SK-N-SH (cell line): ENCODE data around the gene RBMS3. TPM values are rescaled to one million over a fixed set of nuclear protein-coding genes. Genes with fewer than 3 reads are reported as not detected.
A peak's percentile ranks its signal among the peaks of the same experiment; 100 is the strongest.

Source experiments
- CTCF ChIA-PET: fragments of 300-600, 350-600 bp; formaldehyde crosslinking; extraction: SDS; loops from one replicate; lab custom pipeline; 2021; lab: Yijun Ruan, JAX
- POLR2A ChIA-PET: fragments of 350-600 bp; sonication (Branson Sonifier 250); formaldehyde crosslinking; extraction: SDS; loops from one replicate; lab custom pipeline; 2020; ENCODE audit warnings: antibody characterized with exemption, inconsistent platforms; lab: Yijun Ruan, JAX
- DNase-seq: peaks from one replicate; pipeline ENCODE4 v3.0.0; 2012
- H2AFZ ChIP-seq: fragments of 200-600 bp; sonication (generic); 2 replicates; pipeline ENCODE4 v1.8.1; 2016; ENCODE audit warnings: antibody characterized with exemption, mild to moderate bottlenecking, low read depth
- H3F3A ChIP-seq: fragments of 200-600 bp; sonication (generic); replicated peaks from 2 replicates; pipeline ENCODE3; 2016; ENCODE audit warnings: antibody characterized with exemption, mild to moderate bottlenecking; ENCODE audit not compliant: insufficient read depth
- H3K27ac ChIP-seq, 2 experiments: fragments of 200-500 bp in 1 of 2; fragments of 200-600 bp in 1 of 2; sonication (Bioruptor generic) in 1 of 2; sonication (generic), shearing (Covaris generic) in 1 of 2; 2 replicates each; pipeline versions ENCODE4 v1.5.1 to v1.6.1; 2014 to 2016; ENCODE audit warnings: low read depth in 2 of 2, inconsistent platforms in 1 of 2, low read length in 1 of 2, mild to moderate bottlenecking in 1 of 2, mixed read lengths in 1 of 2
- H3K27me3 ChIP-seq: fragments of 200-600 bp; sonication (generic), shearing (Covaris generic); 2 replicates; pipeline ENCODE4 v1.6.1; 2016; ENCODE audit warnings: mixed run types; ENCODE audit not compliant: insufficient read depth
- H3K36me3 ChIP-seq, 2 experiments: fragments of 200-500 bp in 1 of 2; fragments of 200-600 bp in 1 of 2; sonication (Bioruptor generic) in 1 of 2; sonication (generic) in 1 of 2; replicated peaks in 1 of 2; 2 replicates each; pipeline versions ENCODE3 to v1.5.1; 2014 to 2016; ENCODE audit warnings: low read length in 1 of 2, mild to moderate bottlenecking in 1 of 2; ENCODE audit not compliant: insufficient read depth in 2 of 2, control insufficient read depth in 1 of 2
- H3K4me1 ChIP-seq, 2 experiments: fragments of 200-500 bp in 1 of 2; fragments of 200-600 bp in 1 of 2; sonication (Bioruptor generic) in 1 of 2; sonication (generic), shearing (Covaris generic) in 1 of 2; 2 replicates each; pipeline versions ENCODE4 v1.5.1 to v1.6.1; 2014 to 2016; ENCODE audit warnings: low read depth in 1 of 2, low read length in 1 of 2, mixed run types in 1 of 2; ENCODE audit not compliant: insufficient read depth in 2 of 2, control insufficient read depth in 1 of 2
- H3K4me2 ChIP-seq: fragments of 200-600 bp; sonication (generic), shearing (Covaris generic); 2 replicates; pipeline ENCODE4 v1.6.1; 2017; ENCODE audit warnings: mixed run types
- H3K4me3 ChIP-seq, 2 experiments: fragments of 200-500 bp in 1 of 2; fragments of 200-600 bp in 1 of 2; sonication (Bioruptor generic) in 1 of 2; sonication (generic), shearing (Covaris generic) in 1 of 2; 2 replicates each; pipeline versions ENCODE4 v1.5.1 to v1.8.1; 2014 to 2016; ENCODE audit warnings: low read depth in 2 of 2, inconsistent platforms in 1 of 2, low read length in 1 of 2, mild to moderate bottlenecking in 1 of 2, mixed read lengths in 1 of 2, moderate library complexity in 1 of 2
- H3K79me2 ChIP-seq: fragments of 200-600 bp; sonication (generic); 2 replicates; pipeline ENCODE4 v1.8.1; 2017; ENCODE audit warnings: mild to moderate bottlenecking; ENCODE audit not compliant: insufficient read depth
- H3K9ac ChIP-seq: fragments of 200-600 bp; sonication (generic); 2 replicates; pipeline ENCODE4 v1.6.1; 2017; ENCODE audit warnings: mixed run types
- H3K9me2 ChIP-seq: fragments of 200-600 bp; sonication (generic); 2 replicates; pipeline ENCODE4 v1.6.1; 2017; ENCODE audit warnings: mixed run types
- H3K9me3 ChIP-seq: fragments of 200-600 bp; sonication (generic); 2 replicates; pipeline ENCODE4 v1.6.1; 2017; ENCODE audit warnings: mixed run types, mild to moderate bottlenecking, moderate library complexity
- H4K20me1 ChIP-seq: fragments of 200-600 bp; sonication (generic); 2 replicates; pipeline ENCODE4 v1.6.1; 2017; ENCODE audit warnings: mild to moderate bottlenecking, mixed run types; ENCODE audit not compliant: insufficient read depth
- EZH2phosphoT487 ChIP-seq: fragments of 200-600 bp; sonication (generic); IDR thresholded peaks from 2 replicates; pipeline ENCODE4 v1.6.1; 2017; ENCODE audit warnings: low read depth, mixed run types, mild to moderate bottlenecking, antibody characterized with exemption, moderate library complexity, borderline replicate concordance
- FOXM1 ChIP-seq: IDR thresholded peaks from 2 replicates; pipeline ENCODE4 v1.4.0; 2012; ENCODE audit warnings: low read depth, mild to moderate bottlenecking
- GATA2 ChIP-seq: sonication (generic); formaldehyde crosslinking; IDR thresholded peaks from 2 replicates; pipeline ENCODE4 v1.5.0; 2020; ENCODE audit warnings: mild to moderate bottlenecking, missing genetic modification reagents
- MAX ChIP-seq: IDR thresholded peaks from 2 replicates; pipeline ENCODE4 v1.4.0; 2012; ENCODE audit warnings: low read depth
- MEF2A ChIP-seq: IDR thresholded peaks from 2 replicates; pipeline ENCODE4 v1.4.0; 2012; ENCODE audit warnings: low read depth, borderline replicate concordance
- NFIC ChIP-seq: IDR thresholded peaks from 2 replicates; pipeline ENCODE4 v1.4.0; 2012; ENCODE audit warnings: borderline replicate concordance
- NRF1 ChIP-seq: IDR thresholded peaks from 2 replicates; pipeline ENCODE4 v1.6.1; 2012; ENCODE audit warnings: low read depth, mild to moderate bottlenecking, low read length
- PBX3 ChIP-seq: IDR thresholded peaks from 2 replicates; pipeline ENCODE4; 2012
- POLR2AphosphoS5 ChIP-seq: IDR thresholded peaks from 2 replicates; pipeline ENCODE4 v1.6.1; 2012; ENCODE audit warnings: low read depth, low read length
- RAD21 ChIP-seq: IDR thresholded peaks from 2 replicates; pipeline ENCODE4 v1.6.1; 2012; ENCODE audit warnings: mild to moderate bottlenecking, low read length
- RFX5 ChIP-seq: IDR thresholded peaks from 2 replicates; pipeline ENCODE4 v1.6.1; 2012; ENCODE audit warnings: mild to moderate bottlenecking, improper control_type of control experiment, low read length
- SIN3A ChIP-seq: IDR thresholded peaks from 2 replicates; pipeline ENCODE4 v1.6.1; 2012; ENCODE audit warnings: low read depth, mild to moderate bottlenecking, low read length, moderate library complexity, borderline replicate concordance
- SMC3 ChIP-seq: IDR thresholded peaks from 2 replicates; pipeline ENCODE4 v1.6.1; 2012; ENCODE audit warnings: low read depth, low read length, improper control_type of control experiment
- YY1 ChIP-seq: IDR thresholded peaks from 2 replicates; pipeline ENCODE4 v1.4.0; 2012; ENCODE audit warnings: low read depth, mild to moderate bottlenecking
- WGBS: methylation state at CpG from one replicate; pipeline ENCODE4 v1.1.6; 2017; ENCODE audit warnings: low lambda C conversion rate; 5-methylcytosine and 5-hydroxymethylcytosine counted together
- polyA plus RNA-seq, 3 experiments: library from polyadenylated mRNA; depleted of rRNA; stranded (reverse); fragments of >200 nt; gene quantifications; 2 replicates each; pipeline ENCODE4 v1.2.3, GENCODE V29; 2012
- TF ChIP-seq, protein P1 (sequence below): IDR thresholded peaks from 2 replicates; pipeline ENCODE4 v1.4.0; 2012; ENCODE audit warnings: low read depth, borderline replicate concordance
- TF ChIP-seq, protein P2 (sequence below): fragments of 200-600 bp; sonication (generic); IDR thresholded peaks from 2 replicates; pipeline ENCODE4 v1.6.1; 2017; ENCODE audit warnings: antibody characterized with exemption, mild to moderate bottlenecking, moderate library complexity
- TF ChIP-seq, protein P3 (sequence below): fragments of 150-350 bp; IDR thresholded peaks from 2 replicates; pipeline ENCODE4 v1.6.1; 2016; ENCODE audit warnings: mild to moderate bottlenecking, low read depth, low read length

RBMS3 gene
- polyA plus RNA-seq, 1 of the 3 experiments (the other 2 are of a cell fraction): 8.2 TPM

DNA sequence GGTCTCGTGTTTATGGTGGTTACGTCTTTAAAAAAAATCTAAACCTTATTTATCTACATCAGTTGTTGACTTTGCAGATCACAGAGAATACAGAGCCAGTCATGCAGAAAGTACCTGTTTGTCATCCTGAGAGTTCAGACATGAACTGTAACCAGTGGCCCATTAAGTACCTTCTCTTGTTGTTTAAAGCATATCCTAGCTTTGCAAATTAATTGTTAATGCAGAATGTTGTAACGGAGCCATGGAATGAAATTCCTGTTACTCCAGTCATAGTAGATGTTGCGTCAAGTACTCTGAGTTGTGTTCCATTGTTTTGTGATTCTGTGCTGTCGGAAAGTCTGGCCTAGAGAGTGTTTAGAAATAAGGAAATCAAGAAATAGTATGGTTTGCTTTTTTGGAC lies 205.2 kb downstream of the RBMS3 start:
- Histone ChIP-seq H3K9me3 (no peaks in the 10 kb centered on the region), H3K79me2 (peaks cover 22% of the 10 kb centered on the region), H3K4me3 (no peak overlapping the region), H4K20me1 (no peaks in the 10 kb centered on the region), H3F3A (no peaks in the 10 kb centered on the region), H3K4me1 (no peaks in the 10 kb centered on the region; a peak in 1 of 4 replicates), H3K27me3 (no peaks in the 10 kb centered on the region), H3K36me3 (peaks cover 28 to 31% of the 10 kb centered on the region in 2 experiments), H3K4me2 (no peak overlapping the region), H3K9ac (no peak overlapping the region), H3K27ac (peak overlapping the region in 1 of 2 experiments; percentile 67; a peak in 2 of 4 replicates), H3K9me2 (no peaks in the 10 kb centered on the region), H2AFZ (no peak overlapping the region)
- TF ChIP-seq MEF2A: no peak
- no peak for DNase-seq
- WGBS: 80% methylated on average over 5 of the region's 5 CpGs
- CTCF ChIA-PET: no interaction called here
- POLR2A ChIA-PET: no interaction called here

GRCh38 chr3:29486917-29487316 lies 206.0 kb downstream of the RBMS3 start:
- H3K4me3 ChIP-seq: no peak overlapping the region
- WGBS: 83% methylated on average over 2 of the region's 2 CpGs
- DNase-seq: no peak
- peaks cover 22% of the 10 kb centered on the region for H3K79me2 ChIP-seq
- no peaks in the 10 kb centered on the region for H4K20me1 ChIP-seq
- no peaks in the 10 kb centered on the region for H3K9me3 ChIP-seq
- H2AFZ ChIP-seq: no peak overlapping the region
- ChIA-PET POLR2A (no interaction called here), CTCF (no interaction called here)
- H3K4me1 ChIP-seq: no peaks in the 10 kb centered on the region; a peak in 2 of 4 replicates
- peaks cover under 1% of the 10 kb centered on the region for H3F3A ChIP-seq
- no peak overlapping the region for H3K9ac ChIP-seq
- H3K4me2 ChIP-seq: no peak overlapping the region
- no peak for TF ChIP-seq NRF1
- no peak for TF ChIP-seq NFIC
- no peak for TF ChIP-seq RAD21
- no peak for TF ChIP-seq FOXM1
- TF ChIP-seq POLR2AphosphoS5: no peak
- TF ChIP-seq, protein P1, sequence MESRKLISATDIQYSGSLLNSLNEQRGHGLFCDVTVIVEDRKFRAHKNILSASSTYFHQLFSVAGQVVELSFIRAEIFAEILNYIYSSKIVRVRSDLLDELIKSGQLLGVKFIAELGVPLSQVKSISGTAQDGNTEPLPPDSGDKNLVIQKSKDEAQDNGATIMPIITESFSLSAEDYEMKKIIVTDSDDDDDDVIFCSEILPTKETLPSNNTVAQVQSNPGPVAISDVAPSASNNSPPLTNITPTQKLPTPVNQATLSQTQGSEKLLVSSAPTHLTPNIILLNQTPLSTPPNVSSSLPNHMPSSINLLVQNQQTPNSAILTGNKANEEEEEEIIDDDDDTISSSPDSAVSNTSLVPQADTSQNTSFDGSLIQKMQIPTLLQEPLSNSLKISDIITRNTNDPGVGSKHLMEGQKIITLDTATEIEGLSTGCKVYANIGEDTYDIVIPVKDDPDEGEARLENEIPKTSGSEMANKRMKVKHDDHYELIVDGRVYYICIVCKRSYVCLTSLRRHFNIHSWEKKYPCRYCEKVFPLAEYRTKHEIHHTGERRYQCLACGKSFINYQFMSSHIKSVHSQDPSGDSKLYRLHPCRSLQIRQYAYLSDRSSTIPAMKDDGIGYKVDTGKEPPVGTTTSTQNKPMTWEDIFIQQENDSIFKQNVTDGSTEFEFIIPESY: no peak
- no peak for TF ChIP-seq SIN3A
- TF ChIP-seq SMC3: no peak
- TF ChIP-seq, protein P2, sequence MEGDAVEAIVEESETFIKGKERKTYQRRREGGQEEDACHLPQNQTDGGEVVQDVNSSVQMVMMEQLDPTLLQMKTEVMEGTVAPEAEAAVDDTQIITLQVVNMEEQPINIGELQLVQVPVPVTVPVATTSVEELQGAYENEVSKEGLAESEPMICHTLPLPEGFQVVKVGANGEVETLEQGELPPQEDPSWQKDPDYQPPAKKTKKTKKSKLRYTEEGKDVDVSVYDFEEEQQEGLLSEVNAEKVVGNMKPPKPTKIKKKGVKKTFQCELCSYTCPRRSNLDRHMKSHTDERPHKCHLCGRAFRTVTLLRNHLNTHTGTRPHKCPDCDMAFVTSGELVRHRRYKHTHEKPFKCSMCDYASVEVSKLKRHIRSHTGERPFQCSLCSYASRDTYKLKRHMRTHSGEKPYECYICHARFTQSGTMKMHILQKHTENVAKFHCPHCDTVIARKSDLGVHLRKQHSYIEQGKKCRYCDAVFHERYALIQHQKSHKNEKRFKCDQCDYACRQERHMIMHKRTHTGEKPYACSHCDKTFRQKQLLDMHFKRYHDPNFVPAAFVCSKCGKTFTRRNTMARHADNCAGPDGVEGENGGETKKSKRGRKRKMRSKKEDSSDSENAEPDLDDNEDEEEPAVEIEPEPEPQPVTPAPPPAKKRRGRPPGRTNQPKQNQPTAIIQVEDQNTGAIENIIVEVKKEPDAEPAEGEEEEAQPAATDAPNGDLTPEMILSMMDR: no peak
- no peak for TF ChIP-seq PBX3
- TF ChIP-seq, protein P3, sequence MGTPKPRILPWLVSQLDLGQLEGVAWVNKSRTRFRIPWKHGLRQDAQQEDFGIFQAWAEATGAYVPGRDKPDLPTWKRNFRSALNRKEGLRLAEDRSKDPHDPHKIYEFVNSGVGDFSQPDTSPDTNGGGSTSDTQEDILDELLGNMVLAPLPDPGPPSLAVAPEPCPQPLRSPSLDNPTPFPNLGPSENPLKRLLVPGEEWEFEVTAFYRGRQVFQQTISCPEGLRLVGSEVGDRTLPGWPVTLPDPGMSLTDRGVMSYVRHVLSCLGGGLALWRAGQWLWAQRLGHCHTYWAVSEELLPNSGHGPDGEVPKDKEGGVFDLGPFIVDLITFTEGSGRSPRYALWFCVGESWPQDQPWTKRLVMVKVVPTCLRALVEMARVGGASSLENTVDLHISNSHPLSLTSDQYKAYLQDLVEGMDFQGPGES: no peak
- no peak for TF ChIP-seq GATA2
- TF ChIP-seq RFX5: no peak
- no peak for TF ChIP-seq MAX
- TF ChIP-seq YY1: no peak
- TF ChIP-seq EZH2phosphoT487: no peak
- peaks cover 29 to 33% of the 10 kb centered on the region in 2 experiments for H3K36me3 ChIP-seq
- H3K27me3 ChIP-seq: no peaks in the 10 kb centered on the region
- H3K9me2 ChIP-seq: no peaks in the 10 kb centered on the region
- H3K27ac ChIP-seq: no peak overlapping the region; a peak in 1 of 4 replicates
